Gastroesophageal sphincter (tissue), 4 donors: ENCODE results near the gene BACH2. TPM values are rescaled to one million over a fixed set of nuclear protein-coding genes. Genes with fewer than 3 reads are reported as not detected.

Source experiments
- ATAC-seq: fragments of 150-250 bp; one replicate; pipeline ENCODE4 v1.9.1; 2016; ENCODE audit warnings: mild to moderate bottlenecking, moderate library complexity
- H3K27ac ChIP-seq, 4 donors: fragments of 200-600 bp; sonication (generic) in 3 of 4; 1 replicate in 3 of 4; 2 replicates in 1 of 4; pipeline ENCODE4 v1.5.1; 2016 to 2019
- H3K27me3 ChIP-seq: fragments of 200-600 bp; sonication (generic); one replicate; pipeline ENCODE4 v1.5.1; 2019
- H3K36me3 ChIP-seq, 2 donors: fragments of 200-600 bp; sonication (generic); one replicate each; pipeline ENCODE4 v1.5.1; 2019; ENCODE audit warnings: control low read depth in 1 of 2
- H3K4me1 ChIP-seq, 3 donors: fragments of 200-600 bp; sonication (generic); 1 replicate in 2 of 3; 2 replicates in 1 of 3; pipeline ENCODE4 v1.5.1; 2016 to 2019; ENCODE audit warnings: control low read depth in 2 of 3
- H3K4me3 ChIP-seq, 2 donors: fragments of 200-600 bp; sonication (generic); one replicate each; pipeline ENCODE4 v1.5.1; 2019; ENCODE audit warnings: mild to moderate bottlenecking in 1 of 2, moderate library complexity in 1 of 2
- H3K9me3 ChIP-seq, 3 donors: fragments of 200-600 bp; sonication (generic); one replicate each; pipeline ENCODE4 v1.5.1; 2017 to 2019; ENCODE audit warnings: control low read depth in 2 of 3
- EP300 ChIP-seq: sonication (generic); formaldehyde crosslinking; IDR thresholded peaks from one replicate; pipeline ENCODE4 v1.6.1; 2017; ENCODE audit warnings: antibody characterized with exemption, mild to moderate bottlenecking
- POLR2A ChIP-seq, 2 donors: fragments of 450-650 bp; IDR thresholded peaks; one replicate each; pipeline ENCODE4 v1.6.1; 2017; ENCODE audit warnings: antibody characterized with exemption in 2 of 2, mild to moderate bottlenecking in 2 of 2, moderate library complexity in 1 of 2
- POLR2AphosphoS5 ChIP-seq: sonication (generic); formaldehyde crosslinking; IDR thresholded peaks from one replicate; pipeline ENCODE4 v1.6.1; 2017; ENCODE audit warnings: antibody characterized with exemption
- WGBS, 2 donors: methylation state at CpG; one replicate each; pipeline ENCODE4 v1.1.5; 2018; ENCODE audit warnings: low coverage in 1 of 2; 5-methylcytosine and 5-hydroxymethylcytosine counted together
- total RNA-seq, 4 donors: library from RNA; depleted of rRNA; stranded (reverse); fragments of >200 nt; gene quantifications; one replicate each; pipeline ENCODE4 v1.1.0, GENCODE V29; 2016
- TF ChIP-seq, protein P1 (sequence below), 4 experiments: fragments of 200-600 bp in 2 of 4; fragments of 450-650 bp in 2 of 4; sonication (generic) in 1 of 4; IDR thresholded peaks; one replicate each; pipeline ENCODE4 v1.5.1; 2017 to 2019; ENCODE audit warnings: antibody characterized with exemption in 4 of 4, mild to moderate bottlenecking in 2 of 4, moderate library complexity in 2 of 4

The BACH2 gene
- total RNA-seq, 4 donors from 2014 or later: 3.5 to 10.4 (median 3.9) TPM

DNA sequence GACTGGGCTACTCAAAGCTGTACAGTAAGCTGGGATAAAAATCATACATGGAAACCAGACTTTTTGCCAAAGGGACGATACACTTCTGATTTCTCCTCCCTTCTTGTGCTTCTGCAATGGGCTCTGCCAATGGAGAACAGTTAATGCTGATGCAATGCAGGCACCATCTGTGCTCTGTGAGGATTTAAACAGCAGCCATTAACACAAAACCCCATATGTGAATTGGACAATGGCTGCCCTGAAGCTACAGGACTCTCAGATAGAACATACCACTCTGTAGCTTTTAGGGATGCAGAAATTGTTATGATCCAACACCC, 330.5 kb downstream of the BACH2 start:
- 55 to 79% methylated on average over 1 of the region's 1 CpG for WGBS, 2 donors
- Histone ChIP-seq H3K27me3 (no peaks in the 10 kb centered on the region), H3K4me3 (no peak overlapping the region), H3K27ac (no peak overlapping the region), H3K36me3 (no peaks in the 10 kb centered on the region), H3K9me3 (no peaks in the 10 kb centered on the region), H3K4me1 (peaks cover 0 to 9% (median 0%) of the 10 kb centered on the region in 3 donors)
- no peak for ATAC-seq
- TF ChIP-seq POLR2A (IDR thresholded peaks at IDR 0.05) (no peak), POLR2AphosphoS5 (no peak), EP300 (no peak)
- TF ChIP-seq, protein P1, sequence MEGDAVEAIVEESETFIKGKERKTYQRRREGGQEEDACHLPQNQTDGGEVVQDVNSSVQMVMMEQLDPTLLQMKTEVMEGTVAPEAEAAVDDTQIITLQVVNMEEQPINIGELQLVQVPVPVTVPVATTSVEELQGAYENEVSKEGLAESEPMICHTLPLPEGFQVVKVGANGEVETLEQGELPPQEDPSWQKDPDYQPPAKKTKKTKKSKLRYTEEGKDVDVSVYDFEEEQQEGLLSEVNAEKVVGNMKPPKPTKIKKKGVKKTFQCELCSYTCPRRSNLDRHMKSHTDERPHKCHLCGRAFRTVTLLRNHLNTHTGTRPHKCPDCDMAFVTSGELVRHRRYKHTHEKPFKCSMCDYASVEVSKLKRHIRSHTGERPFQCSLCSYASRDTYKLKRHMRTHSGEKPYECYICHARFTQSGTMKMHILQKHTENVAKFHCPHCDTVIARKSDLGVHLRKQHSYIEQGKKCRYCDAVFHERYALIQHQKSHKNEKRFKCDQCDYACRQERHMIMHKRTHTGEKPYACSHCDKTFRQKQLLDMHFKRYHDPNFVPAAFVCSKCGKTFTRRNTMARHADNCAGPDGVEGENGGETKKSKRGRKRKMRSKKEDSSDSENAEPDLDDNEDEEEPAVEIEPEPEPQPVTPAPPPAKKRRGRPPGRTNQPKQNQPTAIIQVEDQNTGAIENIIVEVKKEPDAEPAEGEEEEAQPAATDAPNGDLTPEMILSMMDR (IDR thresholded peaks at IDR 0.05): no peak

DNA sequence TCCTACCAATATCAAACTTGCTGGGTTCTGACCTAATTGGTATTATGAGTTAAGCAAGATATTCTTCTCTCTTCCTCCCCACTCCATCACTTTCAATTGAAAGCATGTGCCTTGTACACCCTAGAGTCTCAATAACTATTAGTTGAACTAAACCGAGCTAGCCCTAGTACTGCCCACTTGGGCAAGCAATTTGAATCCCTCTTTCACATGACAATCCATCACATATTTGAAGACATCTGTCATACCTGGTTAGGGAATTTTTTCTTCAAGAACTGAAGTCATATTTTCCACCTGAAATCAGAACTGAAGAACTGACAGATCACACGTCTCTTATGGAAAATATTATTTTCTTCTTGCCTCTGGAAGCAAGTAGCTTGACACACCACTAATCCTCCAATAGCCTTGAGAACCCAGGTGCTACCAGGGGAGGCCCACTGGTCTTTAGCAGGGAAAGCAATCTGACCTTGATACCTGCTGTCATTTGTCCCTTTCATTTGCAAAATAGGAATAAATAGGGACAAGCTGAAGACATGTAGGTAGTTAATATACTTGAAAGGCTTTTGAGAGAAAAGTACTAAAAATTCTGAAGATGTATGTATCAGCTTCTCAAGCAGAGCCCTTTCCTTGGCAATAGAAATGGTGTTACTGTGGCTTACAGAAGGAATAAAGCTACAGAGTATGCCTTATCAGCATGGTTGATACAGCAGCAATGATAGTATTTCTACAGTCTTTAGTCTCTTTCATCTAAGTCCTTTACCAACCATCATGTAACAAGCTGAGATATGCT, 331.0 kb downstream of the BACH2 start:
- Histone ChIP-seq H3K9me3 (no peaks in the 10 kb centered on the region), H3K36me3 (no peaks in the 10 kb centered on the region), H3K27ac (no peak overlapping the region), H3K4me1 (peaks cover 0 to 4% (median 0%) of the 10 kb centered on the region in 3 donors), H3K4me3 (no peak overlapping the region), H3K27me3 (no peaks in the 10 kb centered on the region)
- TF ChIP-seq EP300 (no peak), POLR2AphosphoS5 (no peak), POLR2A (IDR thresholded peaks at IDR 0.05) (no peak)
- TF ChIP-seq, protein P1 (IDR thresholded peaks at IDR 0.05): no peak
- 77% methylated on average over 2 of the region's 2 CpGs; no CpG with 5 or more reads in 1 of the 2 donors for WGBS, 2 donors
- no peak for ATAC-seq

DNA sequence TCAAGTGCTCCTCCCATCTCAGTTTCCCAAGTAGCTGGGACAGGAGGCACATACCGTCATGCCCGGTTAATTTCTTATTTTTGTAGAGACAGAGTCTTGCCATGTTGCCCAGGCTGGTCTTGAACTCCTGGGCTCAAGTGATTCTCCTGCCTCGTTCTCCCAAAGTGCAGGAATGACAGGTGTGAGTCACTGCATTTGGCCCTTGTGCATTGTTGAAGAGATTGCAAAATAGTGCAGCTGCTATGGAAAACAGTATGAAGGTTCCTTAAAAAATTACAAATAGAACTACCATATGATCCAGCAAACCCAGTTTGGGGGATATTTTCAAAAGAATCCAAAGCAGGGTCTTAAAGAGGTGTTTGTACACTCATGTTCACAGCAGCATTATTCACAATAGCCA, 333.3 kb downstream of the BACH2 start:
- TF ChIP-seq, protein P1 (IDR thresholded peaks at IDR 0.05): no peak
- TF ChIP-seq POLR2A (IDR thresholded peaks at IDR 0.05) (no peak), EP300 (no peak), POLR2AphosphoS5 (no peak)
- H3K36me3 ChIP-seq: no peaks in the 10 kb centered on the region
- no peak overlapping the region for H3K4me3 ChIP-seq
- H3K9me3 ChIP-seq: no peaks in the 10 kb centered on the region
- ATAC-seq: no peak
- no peaks in the 10 kb centered on the region for H3K27me3 ChIP-seq
- no peak overlapping the region for H3K27ac ChIP-seq
- 89% methylated on average over 3 of the region's 3 CpGs; no CpG with 5 or more reads in 1 of the 2 donors for WGBS, 2 donors
- H3K4me1 ChIP-seq: no peaks in the 10 kb centered on the region

DNA sequence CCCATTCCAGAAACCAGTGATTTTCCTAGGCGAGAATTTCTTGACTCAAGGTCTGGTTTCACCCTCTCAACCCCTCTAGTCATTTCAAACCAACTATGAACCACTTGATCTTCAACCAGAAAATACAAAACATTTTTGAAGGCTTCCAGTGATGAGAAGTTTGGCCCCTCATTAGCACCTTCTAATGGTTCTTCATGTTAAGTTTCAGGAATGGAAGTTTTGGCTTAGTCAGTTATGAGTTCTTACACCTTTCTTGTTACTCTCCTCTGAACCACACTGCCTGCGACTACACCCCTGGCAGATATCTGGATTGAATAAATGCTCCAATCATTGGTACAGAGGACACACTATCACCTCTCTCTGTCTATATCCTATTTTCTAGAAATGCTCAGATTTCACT, 335.2 kb downstream of the BACH2 start:
- Histone ChIP-seq H3K4me1 (no peaks in the 10 kb centered on the region), H3K4me3 (no peak overlapping the region), H3K27ac (no peak overlapping the region), H3K36me3 (no peaks in the 10 kb centered on the region), H3K9me3 (no peaks in the 10 kb centered on the region), H3K27me3 (no peaks in the 10 kb centered on the region)
- no peak for TF ChIP-seq POLR2A (IDR thresholded peaks at IDR 0.05)
- TF ChIP-seq EP300: no peak
- TF ChIP-seq POLR2AphosphoS5: no peak
- TF ChIP-seq, protein P1 (IDR thresholded peaks at IDR 0.05): no peak
- ATAC-seq: no peak
- WGBS, 2 donors: 89 to 100% methylated on average over 2 of the region's 2 CpGs

DNA sequence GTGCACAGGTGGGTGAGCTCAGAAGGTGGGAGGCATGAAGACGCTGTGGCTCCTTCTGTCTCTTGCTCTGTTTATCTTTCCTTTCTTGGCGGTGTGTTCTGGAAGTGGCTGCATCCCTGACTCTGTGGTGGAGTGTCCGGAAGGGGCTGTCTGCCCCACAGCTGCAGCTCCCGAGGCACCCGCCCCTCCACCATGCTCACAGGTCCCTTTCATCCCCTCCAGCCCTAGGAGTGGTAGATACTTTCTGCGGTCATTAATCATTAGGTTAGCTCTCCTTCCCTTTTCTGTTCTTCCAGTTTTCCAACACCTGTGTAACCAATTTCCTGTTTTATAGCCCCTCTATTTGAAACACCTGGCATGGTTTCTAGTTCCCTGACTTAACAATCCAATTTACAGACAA, 336.8 kb downstream of the BACH2 start:
- Histone ChIP-seq H3K27me3 (no peaks in the 10 kb centered on the region), H3K4me3 (no peak overlapping the region), H3K27ac (no peak overlapping the region), H3K36me3 (no peaks in the 10 kb centered on the region), H3K4me1 (no peaks in the 10 kb centered on the region), H3K9me3 (no peaks in the 10 kb centered on the region)
- TF ChIP-seq, protein P1 (IDR thresholded peaks at IDR 0.05): no peak
- TF ChIP-seq EP300 (no peak), POLR2A (IDR thresholded peaks at IDR 0.05) (no peak), POLR2AphosphoS5 (no peak)
- no peak for ATAC-seq
- WGBS, 2 donors: 79 to 80% methylated on average over 1 to 4 of the region's 6 CpGs
